Erythroblast (primary cell): ENCODE measurements around the gene RALGDS.

Experiments
- GATA1 ChIP-seq: IDR thresholded peaks from 2 replicates; pipeline ENCODE4 v1.6.1; 2011; ENCODE audit warnings: low read depth, mild to moderate bottlenecking, control low read depth, low read length, moderate library complexity
- POLR2A ChIP-seq: IDR thresholded peaks from 2 replicates; pipeline ENCODE4 v1.6.1; 2011; ENCODE audit warnings: mild to moderate bottlenecking, low read length

DNA sequence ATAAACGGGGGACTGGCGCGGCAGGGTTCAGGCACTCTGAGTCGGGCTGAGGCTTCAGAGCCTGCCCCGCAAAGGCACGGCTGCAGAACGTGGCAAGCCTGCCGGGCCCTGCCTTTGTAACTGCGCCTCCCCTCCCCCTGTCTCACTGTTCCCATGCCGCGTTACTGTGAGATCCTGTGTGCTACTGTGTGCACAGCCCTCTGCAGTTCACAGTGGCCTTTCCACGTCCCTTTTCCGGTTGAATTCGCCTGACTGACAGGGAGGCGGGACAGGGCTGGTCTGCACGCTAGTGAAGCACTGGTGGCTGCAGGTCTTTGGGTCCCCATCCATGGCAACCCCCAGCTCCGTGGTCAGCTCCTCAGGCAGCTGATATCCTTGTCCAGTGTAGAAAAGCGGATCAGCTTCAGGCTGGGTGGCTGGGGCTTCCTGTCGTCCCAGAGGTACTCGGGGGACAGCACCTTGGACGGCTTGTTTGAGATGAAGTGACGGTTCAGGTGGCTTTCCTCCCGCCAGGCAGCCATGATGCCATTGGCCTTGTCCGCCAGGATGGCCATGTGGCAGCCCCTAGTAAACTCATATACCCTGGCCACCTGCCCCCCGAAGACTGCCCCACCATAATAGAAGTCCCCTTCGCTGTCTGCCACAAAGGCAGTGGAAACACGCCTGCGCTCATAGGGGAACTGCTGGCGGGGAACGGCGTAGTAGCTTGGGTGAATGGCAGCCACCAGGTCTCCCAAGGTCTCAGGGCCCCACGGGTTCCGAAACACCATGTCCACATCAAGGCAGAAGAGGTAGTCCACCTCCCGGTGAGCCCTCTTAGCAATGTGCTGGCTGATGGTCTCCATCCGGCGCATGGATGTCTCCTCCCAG is 32.4 kb upstream of the RALGDS start:
- TF ChIP-seq POLR2A, result peak; percentile 59
- TF ChIP-seq GATA1, result no peak
